ENCODE measurements around the gene MMP2. TPM values are rescaled to one million over a fixed set of nuclear protein-coding genes. Genes with fewer than 3 reads are reported as not detected.

Gene MMP2
- total RNA-seq, 3 donors from 2014 or later: 30.1 to 193 (median 153) TPM

DNA sequence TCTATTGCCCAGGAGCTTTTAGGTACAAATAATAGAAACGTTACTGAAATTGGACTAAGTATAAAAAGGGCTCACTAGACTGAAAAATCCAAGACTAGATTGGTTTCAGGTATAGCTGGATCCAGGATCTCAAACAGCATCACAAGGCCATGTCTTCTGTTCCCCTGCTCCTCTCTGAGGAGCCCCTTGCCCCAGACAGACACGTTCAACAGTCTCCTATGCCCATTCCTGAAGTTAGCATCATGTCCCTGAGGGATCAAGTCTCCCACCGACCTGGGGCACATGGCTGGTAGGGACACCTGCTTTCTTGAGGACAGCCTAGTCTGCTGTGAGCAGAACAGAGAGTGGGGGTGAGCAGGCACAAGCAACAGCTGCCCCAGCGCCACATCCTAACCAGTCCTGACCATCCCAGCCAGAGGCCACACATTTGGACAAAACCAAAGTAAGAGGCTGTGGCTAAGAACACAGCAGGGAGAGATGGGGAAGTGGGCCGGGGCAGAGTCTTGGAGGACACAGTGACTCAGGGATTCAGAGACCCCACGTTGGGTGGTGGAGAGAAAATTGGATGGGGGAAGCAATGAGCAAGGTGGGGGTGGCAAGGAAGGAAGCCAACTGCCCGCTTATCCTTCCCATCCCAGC lies 10.5 kb upstream of the MMP2 start:
- intact Hi-C loops (cut with DNase I, micrococcal nuclease): loop anchor here (5.0 to 10.0 kb wide), 4 partner anchors 76 to 376 kb away; no protein-coding TSS in a partner anchor
- TF ChIP-seq, protein P1, sequence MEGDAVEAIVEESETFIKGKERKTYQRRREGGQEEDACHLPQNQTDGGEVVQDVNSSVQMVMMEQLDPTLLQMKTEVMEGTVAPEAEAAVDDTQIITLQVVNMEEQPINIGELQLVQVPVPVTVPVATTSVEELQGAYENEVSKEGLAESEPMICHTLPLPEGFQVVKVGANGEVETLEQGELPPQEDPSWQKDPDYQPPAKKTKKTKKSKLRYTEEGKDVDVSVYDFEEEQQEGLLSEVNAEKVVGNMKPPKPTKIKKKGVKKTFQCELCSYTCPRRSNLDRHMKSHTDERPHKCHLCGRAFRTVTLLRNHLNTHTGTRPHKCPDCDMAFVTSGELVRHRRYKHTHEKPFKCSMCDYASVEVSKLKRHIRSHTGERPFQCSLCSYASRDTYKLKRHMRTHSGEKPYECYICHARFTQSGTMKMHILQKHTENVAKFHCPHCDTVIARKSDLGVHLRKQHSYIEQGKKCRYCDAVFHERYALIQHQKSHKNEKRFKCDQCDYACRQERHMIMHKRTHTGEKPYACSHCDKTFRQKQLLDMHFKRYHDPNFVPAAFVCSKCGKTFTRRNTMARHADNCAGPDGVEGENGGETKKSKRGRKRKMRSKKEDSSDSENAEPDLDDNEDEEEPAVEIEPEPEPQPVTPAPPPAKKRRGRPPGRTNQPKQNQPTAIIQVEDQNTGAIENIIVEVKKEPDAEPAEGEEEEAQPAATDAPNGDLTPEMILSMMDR (IDR thresholded peaks at IDR 0.05): no peak
- DNase-seq (no peak), ATAC-seq (no peak)
- no peaks in the 10 kb centered on the region for H3K4me1 ChIP-seq (ENCODE audit: low read depth)
- no peak overlapping the region for H3K4me3 ChIP-seq
- no peaks in the 10 kb centered on the region for H3K36me3 ChIP-seq (ENCODE audit: low read depth)
- H3K9me3 ChIP-seq: no peaks in the 10 kb centered on the region

DNA sequence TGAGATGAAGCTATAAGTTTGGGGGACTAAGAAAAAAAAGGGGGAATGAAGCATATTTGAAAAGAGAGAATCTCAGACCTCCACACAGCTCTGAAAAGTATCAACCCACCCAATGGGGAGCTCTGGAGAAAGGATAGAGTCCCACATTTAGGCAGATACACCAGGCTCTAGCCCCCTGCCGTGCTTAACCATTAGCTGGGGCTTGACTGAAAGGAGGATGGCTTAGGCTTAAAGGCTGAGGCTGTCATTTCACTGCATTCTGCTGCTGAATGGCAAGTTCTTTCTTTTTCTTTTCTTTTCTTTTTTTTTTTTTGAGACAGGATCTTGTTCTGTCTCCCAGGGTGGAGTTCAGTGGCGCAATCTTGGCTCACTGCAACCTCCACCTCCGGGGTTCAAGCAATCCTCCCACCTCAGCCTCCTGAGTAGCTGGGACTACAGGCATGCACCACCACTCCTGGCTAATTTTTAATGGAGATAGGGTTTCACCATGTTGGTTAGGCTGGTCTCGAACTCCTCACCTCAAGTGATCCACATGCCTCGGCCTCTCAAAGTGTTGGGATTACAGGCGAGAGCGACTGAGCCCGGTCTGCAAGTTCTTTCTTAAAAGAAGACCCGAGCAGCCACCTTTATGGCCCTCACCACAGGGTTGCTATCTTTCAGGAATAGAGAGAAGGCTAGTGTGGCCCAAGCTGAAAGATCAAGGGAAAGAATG lies 9.0 kb upstream of the MMP2 start:
- H3K4me1 ChIP-seq (ENCODE audit: low read depth): no peaks in the 10 kb centered on the region
- H3K4me3 ChIP-seq: no peak overlapping the region
- no peaks in the 10 kb centered on the region for H3K36me3 ChIP-seq (ENCODE audit: low read depth)
- TF ChIP-seq, protein P1 (IDR thresholded peaks at IDR 0.05): no peak
- intact Hi-C loops (cut with DNase I, micrococcal nuclease): loop anchor here (5.0 to 10.0 kb wide), 4 partner anchors 75 to 375 kb away; no protein-coding TSS in a partner anchor
- ATAC-seq (no peak), DNase-seq (no peak)
- H3K9me3 ChIP-seq: no peaks in the 10 kb centered on the region

DNA sequence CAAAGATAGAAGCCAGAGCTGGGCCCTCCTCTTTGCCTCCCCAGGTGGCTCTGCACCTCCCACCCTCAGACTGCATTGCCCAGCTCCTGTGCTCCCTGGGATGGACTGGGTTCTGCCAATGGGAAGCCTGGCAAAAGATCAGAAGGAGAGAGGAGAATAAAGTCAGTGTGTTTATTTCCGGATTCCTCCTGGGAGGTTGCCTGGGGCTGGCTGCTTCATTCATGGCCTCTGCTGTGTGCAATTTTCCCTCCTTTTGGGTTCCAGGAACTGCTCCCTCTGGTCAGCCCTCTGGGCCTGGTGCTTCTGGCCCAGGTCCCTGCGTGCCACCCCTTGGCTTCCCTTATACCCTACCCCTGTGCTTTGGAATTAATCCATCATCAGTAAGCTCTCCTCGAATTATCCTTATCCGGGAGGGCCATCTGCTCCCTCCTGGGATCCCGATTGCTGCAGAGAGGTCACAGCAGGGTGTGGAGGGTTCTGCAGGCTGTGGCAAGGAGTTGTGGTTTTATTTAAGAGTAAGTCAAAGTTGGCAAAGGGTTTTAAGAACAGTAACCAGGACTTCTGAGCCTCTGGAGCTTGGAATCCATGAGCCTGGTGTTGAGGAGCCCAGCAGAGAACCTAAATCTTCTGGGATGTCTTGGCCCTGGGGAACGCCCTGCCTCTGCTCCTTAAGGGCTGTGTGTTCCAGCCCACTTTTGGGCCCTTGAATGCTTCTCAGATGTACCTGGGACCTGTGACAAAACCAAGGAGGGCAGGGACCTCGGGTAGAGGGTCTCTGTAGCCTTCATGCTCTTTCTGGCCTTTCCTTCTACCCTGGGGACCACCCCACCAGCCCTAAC lies 8.2 kb upstream of the MMP2 start:
- peak; percentile 7 for ATAC-seq
- no peaks in the 10 kb centered on the region for H3K4me1 ChIP-seq (ENCODE audit: low read depth)
- no peaks in the 10 kb centered on the region for H3K9me3 ChIP-seq
- no peaks in the 10 kb centered on the region for H3K36me3 ChIP-seq (ENCODE audit: low read depth)
- TF ChIP-seq, protein P1 (IDR thresholded peaks at IDR 0.05): no peak
- no peak for DNase-seq
- intact Hi-C loops (cut with DNase I, micrococcal nuclease): no loop called here
- H3K4me3 ChIP-seq: no peak overlapping the region

DNA sequence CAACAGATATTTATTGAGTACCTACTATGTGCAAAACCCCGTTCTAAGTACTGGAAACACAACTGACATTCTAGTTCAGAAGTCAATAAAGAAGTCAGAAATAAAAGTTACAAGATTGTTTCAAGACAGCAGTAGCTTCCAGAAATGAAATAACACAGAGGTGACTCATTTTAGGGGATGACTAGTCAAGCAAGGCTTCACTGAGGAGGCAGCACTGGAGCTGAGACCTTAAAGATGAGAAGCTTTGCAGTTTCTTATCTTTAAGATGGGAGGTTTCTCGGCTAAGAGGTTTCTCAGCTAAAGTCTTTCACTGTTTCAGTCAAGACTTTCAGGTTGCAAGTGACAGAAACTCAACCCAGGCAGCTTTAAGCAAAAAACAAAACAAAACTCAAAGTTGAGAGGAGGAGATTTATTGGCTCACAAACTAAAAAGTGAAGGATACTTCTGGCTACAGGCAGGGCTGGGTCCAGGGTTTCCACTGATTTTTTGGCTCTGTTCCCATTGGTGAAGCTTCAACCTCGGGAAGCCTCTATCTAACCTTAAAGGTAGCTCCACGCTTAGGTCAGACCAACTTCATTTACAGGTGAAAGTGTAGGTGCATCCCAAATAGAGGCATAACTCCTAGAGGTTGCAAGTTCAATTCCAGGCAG lies 7.4 kb upstream of the MMP2 start:
- intact Hi-C loops (cut with DNase I, micrococcal nuclease): no loop called here
- TF ChIP-seq, protein P1 (IDR thresholded peaks at IDR 0.05): no peak
- DNase-seq (no peak), ATAC-seq (no peak)
- Histone ChIP-seq H3K4me3 (no peak overlapping the region), H3K9me3 (no peaks in the 10 kb centered on the region), H3K36me3 (ENCODE audit: low read depth) (no peaks in the 10 kb centered on the region), H3K4me1 (ENCODE audit: low read depth) (no peaks in the 10 kb centered on the region)

DNA sequence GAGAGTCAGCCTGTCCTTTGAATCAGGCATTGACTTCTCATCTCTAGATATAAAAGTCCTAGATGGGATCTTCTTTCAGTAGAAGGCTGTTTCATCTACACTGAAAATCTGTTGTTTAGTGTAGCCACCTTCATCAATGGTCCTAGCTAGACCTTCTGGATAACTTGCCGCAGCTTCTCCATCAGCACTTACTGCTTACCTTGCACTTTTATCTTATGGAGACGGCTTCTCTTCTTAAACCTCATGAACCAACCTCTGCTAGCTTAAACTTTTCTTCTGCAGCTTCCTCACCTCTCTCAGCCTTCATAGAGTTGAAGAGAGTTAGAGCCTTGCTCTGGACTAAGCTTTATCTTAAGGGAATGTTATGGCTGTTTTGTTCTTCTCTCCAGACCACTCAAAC lies 5.4 kb upstream of the MMP2 start:
- Histone ChIP-seq H3K4me1 (ENCODE audit: low read depth) (no peaks in the 10 kb centered on the region), H3K9me3 (no peaks in the 10 kb centered on the region), H3K36me3 (ENCODE audit: low read depth) (no peaks in the 10 kb centered on the region), H3K4me3 (no peak overlapping the region)
- TF ChIP-seq, protein P1 (IDR thresholded peaks at IDR 0.05): no peak
- intact Hi-C loops (cut with DNase I, micrococcal nuclease): no loop called here
- ATAC-seq (no peak), DNase-seq (no peak)
